ENCODE data around the gene ATF4. TPM values are rescaled to one million over a fixed set of nuclear protein-coding genes. Genes with fewer than 3 reads are reported as not detected.

ATF4 gene
- total and polyA plus RNA-seq, 2 of the 13 experiments (the other 11 are each of a cell fraction or from before 2014, with no cell fraction given) = 486 to 1,297 TPM

DNA sequence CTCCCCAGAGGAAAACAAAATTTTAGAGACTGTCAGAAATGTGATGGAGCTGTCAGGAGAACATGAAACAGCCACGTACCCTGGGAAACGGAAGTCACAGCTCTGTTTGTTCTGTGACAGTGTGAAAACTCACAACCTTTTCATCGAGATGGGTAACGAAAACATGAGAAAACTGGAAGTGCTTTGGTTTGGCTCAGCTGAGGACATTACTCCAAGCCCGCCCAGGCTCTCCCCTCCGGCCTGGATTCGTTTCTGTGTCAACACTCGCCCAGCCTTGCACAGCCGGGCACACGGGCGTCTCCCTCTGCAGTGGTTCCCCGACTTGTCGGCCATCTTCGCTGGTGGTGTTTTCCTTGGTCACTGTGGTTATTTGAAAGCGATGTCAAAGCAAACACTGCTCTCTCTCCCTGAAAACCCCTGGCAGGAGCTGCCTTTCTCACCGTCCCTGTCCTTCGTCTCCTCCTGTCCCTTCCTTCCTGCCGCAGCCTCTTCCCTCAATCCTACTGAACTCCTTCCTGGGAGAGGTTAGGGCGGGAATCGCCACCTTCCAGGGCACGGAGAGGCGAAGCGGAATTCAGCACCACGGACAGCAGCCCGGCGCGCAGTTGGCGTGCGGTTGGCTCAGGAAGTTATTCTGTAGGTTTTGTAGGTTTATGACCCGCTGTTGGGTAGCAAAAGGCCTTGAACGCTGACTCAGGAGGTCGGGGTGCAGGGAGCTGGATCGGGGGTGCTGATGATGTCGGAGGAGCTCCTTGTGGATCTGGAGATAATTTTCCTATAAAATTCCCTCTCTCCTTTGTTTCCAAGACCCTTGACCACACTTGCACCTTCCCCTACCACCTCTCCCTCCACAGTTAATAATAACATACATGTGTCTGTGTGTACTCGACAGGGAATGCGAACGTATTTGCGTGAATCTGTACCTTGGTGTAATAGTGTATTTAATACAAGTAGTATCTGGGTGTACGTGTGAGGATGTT is 25.3 kb downstream of the ATF4 start (continued):
- TF ChIP-seq CAMTA2 (CRISPR knock-in tag; IDR thresholded peaks at IDR 0.05; ENCODE audit: borderline replicate concordance) = no peak
- peak; percentile 46; the same call in 1 of the 2 replicates for TF ChIP-seq MED13 (CRISPR knock-in tag; IDR thresholded peaks at IDR 0.05)
- TF ChIP-seq ZNF432 (CRISPR knock-in tag; IDR thresholded peaks at IDR 0.05; ENCODE audit: borderline replicate concordance) = no peak
- TF ChIP-seq ZSCAN31 (CRISPR knock-in tag; IDR thresholded peaks at IDR 0.05; ENCODE audit: low read depth) = peak; percentile 85
- TF ChIP-seq ZFP36L2 (CRISPR knock-in tag; IDR thresholded peaks at IDR 0.05) = peak; percentile 97
- TF ChIP-seq SMC3 (IDR thresholded peaks at IDR 0.05; ENCODE audit: low read length) = no peak
- TF ChIP-seq, protein P1, sequence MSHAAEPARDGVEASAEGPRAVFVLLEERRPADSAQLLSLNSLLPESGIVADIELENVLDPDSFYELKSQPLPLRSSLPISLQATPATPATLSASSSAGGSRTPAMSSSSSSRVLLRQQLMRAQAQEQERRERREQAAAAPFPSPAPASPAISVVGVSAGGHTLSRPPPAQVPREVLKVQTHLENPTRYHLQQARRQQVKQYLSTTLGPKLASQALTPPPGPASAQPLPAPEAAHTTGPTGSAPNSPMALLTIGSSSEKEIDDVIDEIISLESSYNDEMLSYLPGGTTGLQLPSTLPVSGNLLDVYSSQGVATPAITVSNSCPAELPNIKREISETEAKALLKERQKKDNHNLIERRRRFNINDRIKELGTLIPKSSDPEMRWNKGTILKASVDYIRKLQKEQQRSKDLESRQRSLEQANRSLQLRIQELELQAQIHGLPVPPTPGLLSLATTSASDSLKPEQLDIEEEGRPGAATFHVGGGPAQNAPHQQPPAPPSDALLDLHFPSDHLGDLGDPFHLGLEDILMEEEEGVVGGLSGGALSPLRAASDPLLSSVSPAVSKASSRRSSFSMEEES (CRISPR knock-in tag; IDR thresholded peaks at IDR 0.05) = peak; percentile 83
- TF ChIP-seq SNAPC5 (CRISPR knock-in tag; IDR thresholded peaks at IDR 0.05; ENCODE audit: borderline replicate concordance) = 0 out of 2 replicates have a peak, but pooled peaks have one; percentile 43
- no peak for TF ChIP-seq ZBTB39 (CRISPR knock-in tag; IDR thresholded peaks at IDR 0.05)
- TF ChIP-seq ZNF777 (CRISPR knock-in tag; IDR thresholded peaks at IDR 0.05) = peak; percentile 60; the same call in 1 of the 2 replicates
- TF ChIP-seq KDM4B (CRISPR knock-in tag; IDR thresholded peaks at IDR 0.05) = peak; percentile 90; the same call in 1 of the 2 replicates
- TF ChIP-seq, protein P2, sequence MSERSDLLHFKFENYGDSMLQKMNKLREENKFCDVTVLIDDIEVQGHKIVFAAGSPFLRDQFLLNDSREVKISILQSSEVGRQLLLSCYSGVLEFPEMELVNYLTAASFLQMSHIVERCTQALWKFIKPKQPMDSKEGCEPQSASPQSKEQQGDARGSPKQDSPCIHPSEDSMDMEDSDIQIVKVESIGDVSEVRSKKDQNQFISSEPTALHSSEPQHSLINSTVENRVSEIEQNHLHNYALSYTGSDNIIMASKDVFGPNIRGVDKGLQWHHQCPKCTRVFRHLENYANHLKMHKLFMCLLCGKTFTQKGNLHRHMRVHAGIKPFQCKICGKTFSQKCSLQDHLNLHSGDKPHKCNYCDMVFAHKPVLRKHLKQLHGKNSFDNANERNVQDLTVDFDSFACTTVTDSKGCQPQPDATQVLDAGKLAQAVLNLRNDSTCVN (CRISPR knock-in tag; IDR thresholded peaks at IDR 0.05; ENCODE audit: borderline replicate concordance) = peak; percentile 88
- TF ChIP-seq ZSCAN22 (CRISPR knock-in tag; IDR thresholded peaks at IDR 0.05) = no peak
- peak; percentile 80; the same call in 1 of the 2 replicates for TF ChIP-seq TEAD2 (CRISPR knock-in tag; IDR thresholded peaks at IDR 0.05)
- TF ChIP-seq PCBP2 (optimal IDR thresholded peaks at IDR 0.05; ENCODE audit: low read depth, low read length, poor library complexity, severe bottlenecking) = no peak
- no peak for TF ChIP-seq ZNF333 (CRISPR knock-in tag; IDR thresholded peaks at IDR 0.05; ENCODE audit: borderline replicate concordance)
- 0 out of 2 replicates have a peak, but pooled peaks have one; percentile 33 for TF ChIP-seq MTF2 (CRISPR knock-in tag; IDR thresholded peaks at IDR 0.05; ENCODE audit: borderline replicate concordance)
- TF ChIP-seq ZFP82 (CRISPR knock-in tag; IDR thresholded peaks at IDR 0.05; ENCODE audit: borderline replicate concordance) = 0 out of 2 replicates have a peak, but pooled peaks have one; percentile 33
- peak; percentile 64; the same call in 1 of the 2 replicates for TF ChIP-seq ZIK1 (CRISPR knock-in tag; IDR thresholded peaks at IDR 0.05; ENCODE audit: borderline replicate concordance, low read depth)
- TF ChIP-seq ARHGAP35 (CRISPR knock-in tag; IDR thresholded peaks at IDR 0.05; ENCODE audit: borderline replicate concordance) = peak; percentile 85; the same call in 1 of the 2 replicates
- TF ChIP-seq ZNF101 (CRISPR knock-in tag; IDR thresholded peaks at IDR 0.05; ENCODE audit: borderline replicate concordance, low read depth) = 0 out of 2 replicates have a peak, but pooled peaks have one; percentile 42
- TF ChIP-seq ZNF234 (CRISPR knock-in tag; conservative IDR thresholded peaks at IDR 0.05) = no peak

All from HepG2 (cell line).